Measurements from ENCODE around the gene CXCL12. TPM values are rescaled to one million over a fixed set of nuclear protein-coding genes. Genes with fewer than 3 reads are reported as not detected.

The CXCL12 gene
- total RNA-seq, 1 donor from 2014 or later: 83.5 TPM

- Histone ChIP-seq H3K4me3 (ENCODE audit: low read length in 3 of 3) (no peak overlapping the region), H3K36me3 (ENCODE audit: control insufficient read depth in 3 of 3, insufficient read depth in 3 of 3, low read length in 3 of 3) (peaks cover 0 to 3% (median 2%) of the 10 kb centered on the region in 3 donors), H3K9ac (ENCODE audit: low read depth in 1 of 3, low read length in 3 of 3) (no peak overlapping the region), H3K4me1 (ENCODE audit: control insufficient read depth in 3 of 3, insufficient read depth in 3 of 3, low read length in 3 of 3) (peaks cover 12 to 24% (median 21%) of the 10 kb centered on the region in 3 donors), H3K27me3 (ENCODE audit: control insufficient read depth in 3 of 3, insufficient read depth in 3 of 3, low read length in 3 of 3) (peaks cover 0 to 3% (median 0%) of the 10 kb centered on the region in 3 donors), H3K27ac (ENCODE audit: low read depth, low read length) (no peak overlapping the region), H3K9me3 (ENCODE audit: control insufficient read depth in 3 of 3, low read length in 3 of 3) (no peaks in the 10 kb centered on the region)
Observed at GRCh38 chr10:44357023-44357540, 27.8 kb downstream of the CXCL12 start.

- H3K9ac ChIP-seq (ENCODE audit: low read depth in 1 of 3, low read length in 3 of 3): no peak overlapping the region
- H3K27ac ChIP-seq (ENCODE audit: low read depth, low read length): no peak overlapping the region
- H3K36me3 ChIP-seq (ENCODE audit: control insufficient read depth in 3 of 3, insufficient read depth in 3 of 3, low read length in 3 of 3): peaks cover 0 to 2% (median under 1%) of the 10 kb centered on the region in 3 donors
- peaks cover 0 to 3% (median 0%) of the 10 kb centered on the region in 3 donors for H3K27me3 ChIP-seq (ENCODE audit: control insufficient read depth in 3 of 3, insufficient read depth in 3 of 3, low read length in 3 of 3)
- no peak overlapping the region for H3K4me3 ChIP-seq (ENCODE audit: low read length in 3 of 3)
- no peaks in the 10 kb centered on the region for H3K9me3 ChIP-seq (ENCODE audit: control insufficient read depth in 3 of 3, low read length in 3 of 3)
- H3K4me1 ChIP-seq (ENCODE audit: control insufficient read depth in 3 of 3, insufficient read depth in 3 of 3, low read length in 3 of 3): peaks cover 14 to 25% (median 24%) of the 10 kb centered on the region in 3 donors
Observed at GRCh38 chr10:44356139-44357022, 28.5 kb downstream of the CXCL12 start.

GRCh38 chr10:44355630-44356029 lies 29.3 kb downstream of the CXCL12 start:
- H3K27ac ChIP-seq (ENCODE audit: low read depth, low read length): no peak overlapping the region
- H3K27me3 ChIP-seq (ENCODE audit: control insufficient read depth in 3 of 3, insufficient read depth in 3 of 3, low read length in 3 of 3): peaks cover 0 to 3% (median 0%) of the 10 kb centered on the region in 3 donors
- peaks cover 0 to 2% (median 0%) of the 10 kb centered on the region in 3 donors for H3K36me3 ChIP-seq (ENCODE audit: control insufficient read depth in 3 of 3, insufficient read depth in 3 of 3, low read length in 3 of 3)
- no peak overlapping the region for H3K4me3 ChIP-seq (ENCODE audit: low read length in 3 of 3)
- H3K4me1 ChIP-seq (ENCODE audit: control insufficient read depth in 3 of 3, insufficient read depth in 3 of 3, low read length in 3 of 3): peaks cover 14 to 25% (median 24%) of the 10 kb centered on the region in 3 donors
- no peaks in the 10 kb centered on the region for H3K9me3 ChIP-seq (ENCODE audit: control insufficient read depth in 3 of 3, low read length in 3 of 3)
- H3K9ac ChIP-seq (ENCODE audit: low read depth in 1 of 3, low read length in 3 of 3): no peak overlapping the region

- H3K27ac ChIP-seq (ENCODE audit: low read depth, low read length): no peak overlapping the region
- H3K9me3 ChIP-seq (ENCODE audit: control insufficient read depth in 3 of 3, low read length in 3 of 3): no peaks in the 10 kb centered on the region
- H3K4me3 ChIP-seq (ENCODE audit: low read length in 3 of 3): no peak overlapping the region
- peaks cover 14 to 25% (median 24%) of the 10 kb centered on the region in 3 donors for H3K4me1 ChIP-seq (ENCODE audit: control insufficient read depth in 3 of 3, insufficient read depth in 3 of 3, low read length in 3 of 3)
- H3K27me3 ChIP-seq (ENCODE audit: control insufficient read depth in 3 of 3, insufficient read depth in 3 of 3, low read length in 3 of 3): peaks cover 0 to 3% (median 0%) of the 10 kb centered on the region in 3 donors
- no peak overlapping the region for H3K9ac ChIP-seq (ENCODE audit: low read depth in 1 of 3, low read length in 3 of 3)
- peaks cover 0 to 2% (median 0%) of the 10 kb centered on the region in 3 donors for H3K36me3 ChIP-seq (ENCODE audit: control insufficient read depth in 3 of 3, insufficient read depth in 3 of 3, low read length in 3 of 3)
Observed at GRCh38 chr10:44354771-44355170, 30.1 kb downstream of the CXCL12 start.

- H3K27ac ChIP-seq (ENCODE audit: low read depth, low read length): no peak overlapping the region
- no peak overlapping the region for H3K4me3 ChIP-seq (ENCODE audit: low read length in 3 of 3)
- H3K9me3 ChIP-seq (ENCODE audit: control insufficient read depth in 3 of 3, low read length in 3 of 3): no peaks in the 10 kb centered on the region
- H3K9ac ChIP-seq (ENCODE audit: low read depth in 1 of 3, low read length in 3 of 3): no peak overlapping the region
- peaks cover 0 to 2% (median 0%) of the 10 kb centered on the region in 3 donors for H3K36me3 ChIP-seq (ENCODE audit: control insufficient read depth in 3 of 3, insufficient read depth in 3 of 3, low read length in 3 of 3)
- H3K27me3 ChIP-seq (ENCODE audit: control insufficient read depth in 3 of 3, insufficient read depth in 3 of 3, low read length in 3 of 3): peaks cover 0 to 3% (median 0%) of the 10 kb centered on the region in 3 donors
- H3K4me1 ChIP-seq (ENCODE audit: control insufficient read depth in 3 of 3, insufficient read depth in 3 of 3, low read length in 3 of 3): peaks cover 14 to 25% (median 24%) of the 10 kb centered on the region in 3 donors
Observed at GRCh38 chr10:44353721-44354120, 31.2 kb downstream of the CXCL12 start.

- Histone ChIP-seq H3K4me3 (ENCODE audit: low read length in 3 of 3) (no peak overlapping the region), H3K27ac (ENCODE audit: low read depth, low read length) (no peak overlapping the region), H3K36me3 (ENCODE audit: control insufficient read depth in 3 of 3, insufficient read depth in 3 of 3, low read length in 3 of 3) (peaks cover 0 to 3% (median 0%) of the 10 kb centered on the region in 3 donors), H3K9ac (ENCODE audit: low read depth in 1 of 3, low read length in 3 of 3) (no peak overlapping the region), H3K27me3 (ENCODE audit: control insufficient read depth in 3 of 3, insufficient read depth in 3 of 3, low read length in 3 of 3) (peaks cover 0 to 3% (median 0%) of the 10 kb centered on the region in 3 donors), H3K4me1 (ENCODE audit: control insufficient read depth in 3 of 3, insufficient read depth in 3 of 3, low read length in 3 of 3) (peaks cover 14 to 25% (median 24%) of the 10 kb centered on the region in 3 donors), H3K9me3 (ENCODE audit: control insufficient read depth in 3 of 3, low read length in 3 of 3) (no peaks in the 10 kb centered on the region)
Observed at GRCh38 chr10:44353128-44353390, 31.8 kb downstream of the CXCL12 start.

GRCh38 chr10:44352316-44353127 lies 32.4 kb downstream of the CXCL12 start:
- peaks cover 0 to 3% (median 0%) of the 10 kb centered on the region in 3 donors for H3K27me3 ChIP-seq (ENCODE audit: control insufficient read depth in 3 of 3, insufficient read depth in 3 of 3, low read length in 3 of 3)
- peaks cover 14 to 24% (median 24%) of the 10 kb centered on the region in 3 donors for H3K4me1 ChIP-seq (ENCODE audit: control insufficient read depth in 3 of 3, insufficient read depth in 3 of 3, low read length in 3 of 3)
- peaks cover 0 to 7% (median 2%) of the 10 kb centered on the region in 3 donors for H3K36me3 ChIP-seq (ENCODE audit: control insufficient read depth in 3 of 3, insufficient read depth in 3 of 3, low read length in 3 of 3)
- H3K9me3 ChIP-seq (ENCODE audit: control insufficient read depth in 3 of 3, low read length in 3 of 3): no peaks in the 10 kb centered on the region
- H3K27ac ChIP-seq (ENCODE audit: low read depth, low read length): no peak overlapping the region
- H3K4me3 ChIP-seq (ENCODE audit: low read length in 3 of 3): no peak overlapping the region
- H3K9ac ChIP-seq (ENCODE audit: low read depth in 1 of 3, low read length in 3 of 3): no peak overlapping the region

- Histone ChIP-seq H3K27ac (ENCODE audit: low read depth, low read length) (no peak overlapping the region), H3K27me3 (ENCODE audit: control insufficient read depth in 3 of 3, insufficient read depth in 3 of 3, low read length in 3 of 3) (peaks cover 0 to 3% (median 0%) of the 10 kb centered on the region in 3 donors), H3K9me3 (ENCODE audit: control insufficient read depth in 3 of 3, low read length in 3 of 3) (no peaks in the 10 kb centered on the region), H3K9ac (ENCODE audit: low read depth in 1 of 3, low read length in 3 of 3) (no peak overlapping the region), H3K36me3 (ENCODE audit: control insufficient read depth in 3 of 3, insufficient read depth in 3 of 3, low read length in 3 of 3) (peaks cover 0 to 5% (median 2%) of the 10 kb centered on the region in 3 donors), H3K4me3 (ENCODE audit: low read length in 3 of 3) (no peak overlapping the region), H3K4me1 (ENCODE audit: control insufficient read depth in 3 of 3, insufficient read depth in 3 of 3, low read length in 3 of 3) (peaks cover 6 to 13% (median 9%) of the 10 kb centered on the region in 3 donors)
Observed at GRCh38 chr10:44348496-44348895, 36.4 kb downstream of the CXCL12 start.

GRCh38 chr10:44347609-44348400 lies 37.1 kb downstream of the CXCL12 start:
- H3K9ac ChIP-seq (ENCODE audit: low read depth in 1 of 3, low read length in 3 of 3): no peak overlapping the region
- H3K27ac ChIP-seq (ENCODE audit: low read depth, low read length): no peak overlapping the region
- H3K27me3 ChIP-seq (ENCODE audit: control insufficient read depth in 3 of 3, insufficient read depth in 3 of 3, low read length in 3 of 3): peaks cover 0 to 2% (median 0%) of the 10 kb centered on the region in 3 donors
- peaks cover 6 to 10% (median 8%) of the 10 kb centered on the region in 3 donors for H3K4me1 ChIP-seq (ENCODE audit: control insufficient read depth in 3 of 3, insufficient read depth in 3 of 3, low read length in 3 of 3)
- no peaks in the 10 kb centered on the region for H3K9me3 ChIP-seq (ENCODE audit: control insufficient read depth in 3 of 3, low read length in 3 of 3)
- peaks cover 0 to 5% (median 2%) of the 10 kb centered on the region in 3 donors for H3K36me3 ChIP-seq (ENCODE audit: control insufficient read depth in 3 of 3, insufficient read depth in 3 of 3, low read length in 3 of 3)
- no peak overlapping the region for H3K4me3 ChIP-seq (ENCODE audit: low read length in 3 of 3)

Data from skeletal muscle tissue (tissue), 4 donors.